Endothelial cell of umbilical vein (primary cell): Measurements from ENCODE around the gene CDK15. TPM values are rescaled to one million over a fixed set of nuclear protein-coding genes. Genes with fewer than 3 reads are reported as not detected.

ENCODE experiments used
- BruUV-seq: library from RNA; stranded (reverse); fragments of 400-500 nt; replicated peaks from 2 replicates; lab custom pipeline; 2021; lab: Mats Ljungman, UMichigan
- CTCF ChIA-PET: fragments of 300-600, 350-600 bp; sonication (Branson Sonifier 250); formaldehyde crosslinking; loops from one replicate; lab custom pipeline; 2021; ENCODE audit warnings: antibody characterized with exemption, inconsistent platforms; lab: Charles Lee
- POLR2A ChIA-PET: fragments of 300-600, 350-600 bp; sonication (Branson Sonifier 250); formaldehyde crosslinking; loops from one replicate; lab custom pipeline; 2021; ENCODE audit warnings: antibody characterized with exemption, inconsistent platforms; lab: Charles Lee
- DNase-seq: peaks from one replicate; pipeline ENCODE4 v3.0.0-alpha.2; 2011; ENCODE audit warnings: low read depth, low spot score
- FAIRE-seq: peaks from 2 replicates; lab custom pipeline; 2011; peaks lifted over from hg19 to GRCh38; lab: Jason Lieb, UNC
- H2AFZ ChIP-seq: 2 replicates; pipeline ENCODE4 v1.6.0; 2012; ENCODE audit warnings: low read depth, low read length, control low read depth, inconsistent platforms
- H3K27ac ChIP-seq: 2 replicates; pipeline ENCODE4 v1.5.1; 2011; ENCODE audit warnings: low read depth, mild to moderate bottlenecking, control low read depth, low read length, moderate library complexity; ENCODE audit not compliant: insufficient read depth
- H3K27me3 ChIP-seq, 2 experiments: 2 replicates each; pipeline versions ENCODE4 v1.6.0 to v1.6.1; 2011; ENCODE audit warnings: low read length in 2 of 2, mixed read lengths in 1 of 2; ENCODE audit not compliant: control insufficient read depth in 2 of 2, insufficient read depth in 2 of 2
- H3K36me3 ChIP-seq, 2 experiments: 2 replicates in 1 of 2; 3 replicates in 1 of 2; pipeline ENCODE4 v1.5.1; 2011; ENCODE audit warnings: low read length in 2 of 2, mild to moderate bottlenecking in 1 of 2, moderate library complexity in 1 of 2; ENCODE audit not compliant: control insufficient read depth in 2 of 2, insufficient read depth in 2 of 2; ENCODE audit errors: extremely low read depth in 1 of 2
- H3K4me1 ChIP-seq: 3 replicates; pipeline ENCODE4 v1.5.1; 2011; ENCODE audit warnings: mild to moderate bottlenecking, low read length; ENCODE audit not compliant: control insufficient read depth, insufficient read depth; ENCODE audit errors: extremely low read depth
- H3K4me2 ChIP-seq: 2 replicates; pipeline ENCODE4 v1.6.1; 2011; ENCODE audit warnings: low read length, control low read depth, mixed read lengths; ENCODE audit not compliant: insufficient read depth
- H3K4me3 ChIP-seq, 3 experiments: fragments of 200-600 bp in 1 of 3; sonication (generic), shearing (Covaris generic) in 1 of 3; replicated peaks in 1 of 3; 2 replicates each; pipeline ENCODE4 v1.5.1; 2011 to 2016; ENCODE audit warnings: control low read depth in 3 of 3, low read length in 3 of 3, mild to moderate bottlenecking in 2 of 3, inconsistent platforms in 1 of 3, low read depth in 1 of 3, moderate library complexity in 1 of 3; ENCODE audit not compliant: insufficient read depth in 1 of 3
- H3K79me2 ChIP-seq: 2 replicates; pipeline ENCODE4 v1.6.0; 2012; ENCODE audit warnings: low read length, inconsistent platforms; ENCODE audit not compliant: control insufficient read depth, insufficient read depth
- H3K9ac ChIP-seq: replicated peaks from 2 replicates; pipeline ENCODE3; 2011; ENCODE audit warnings: low read length, control low read depth; ENCODE audit not compliant: insufficient read depth; ENCODE audit errors: extremely low read depth
- H3K9me1 ChIP-seq: replicated peaks from 3 replicates; pipeline ENCODE4 v1.6.0; 2011; ENCODE audit warnings: mild to moderate bottlenecking, low read length; ENCODE audit not compliant: control insufficient read depth, insufficient read depth; ENCODE audit errors: extremely low read depth
- H3K9me3 ChIP-seq: replicated peaks from 2 replicates; pipeline ENCODE4 v1.5.1; 2012; ENCODE audit warnings: low read length, inconsistent platforms; ENCODE audit not compliant: control insufficient read depth, insufficient read depth
- H4K20me1 ChIP-seq: replicated peaks from 2 replicates; pipeline ENCODE3; 2011; ENCODE audit warnings: mild to moderate bottlenecking, low read length; ENCODE audit not compliant: control insufficient read depth, insufficient read depth; ENCODE audit errors: extremely low read depth
- EZH2 ChIP-seq: IDR thresholded peaks from 2 replicates; pipeline ENCODE4 v1.6.1; 2012; ENCODE audit warnings: borderline replicate concordance, low read depth, mild to moderate bottlenecking, moderate library complexity, low read length, inconsistent platforms; ENCODE audit not compliant: severe bottlenecking
- FOS ChIP-seq: IDR thresholded peaks from 2 replicates; pipeline ENCODE4 v1.6.1; 2011; ENCODE audit warnings: mild to moderate bottlenecking, low read length, moderate library complexity, borderline replicate concordance; ENCODE audit not compliant: insufficient read depth
- GATA2 ChIP-seq: IDR thresholded peaks from 2 replicates; pipeline ENCODE4 v1.7.0; 2011; ENCODE audit warnings: low read depth, mild to moderate bottlenecking, moderate library complexity, mixed read lengths, low read length; ENCODE audit not compliant: insufficient read length, insufficient read depth
- JUN ChIP-seq: IDR thresholded peaks from 2 replicates; pipeline ENCODE4 v1.6.1; 2011; ENCODE audit warnings: borderline replicate concordance, low read depth; ENCODE audit not compliant: insufficient read length, insufficient read depth
- MYC ChIP-seq: IDR thresholded peaks from one replicate; pipeline ENCODE4 v1.6.1; 2011; ENCODE audit warnings: mild to moderate bottlenecking, low read depth, low read length
- POLR2A ChIP-seq: IDR thresholded peaks from 2 replicates; pipeline ENCODE4 v1.6.1; 2012; ENCODE audit warnings: low read depth, mild to moderate bottlenecking, control low read depth, low read length
- POLR2AphosphoS5 ChIP-seq: IDR thresholded peaks from 2 replicates; pipeline ENCODE4 v1.6.1; 2012; ENCODE audit warnings: low read depth, mild to moderate bottlenecking, control low read depth, low read length, moderate library complexity; ENCODE audit not compliant: insufficient read depth
- dilution Hi-C: fragments of 300-500 bp; cut with MboI; formaldehyde crosslinking; loops from one replicate; pipeline ENCODE4 v1.15.0; 2019; ENCODE audit warnings: low sequenced_read_pairs; ENCODE audit not compliant: extremely low pct_ligation_motif_present
- intact Hi-C: fragments of 100-400 bp; cut with micrococcal nuclease; formaldehyde crosslinking; loops from one replicate; pipeline ENCODE4 v1.10.0; 2022
- polyA plus RNA-seq, 4 experiments: library from polyadenylated mRNA; depleted of rRNA in 3 of 4; stranded (reverse) in 3 of 4; unstranded in 1 of 4; fragments of >200 nt; gene quantifications; 2 replicates each; pipeline versions ENCODE4 v1.2.1 to v1.2.3, GENCODE V29; 2011 to 2012; ENCODE audit warnings: missing spikeins in 1 of 4
- total RNA-seq: library from RNA; stranded (reverse); gene quantifications from 2 replicates; pipeline ENCODE4 v1.2.3, GENCODE V29; 2021
- TF ChIP-seq, protein P1 (sequence below), 2 donors: IDR thresholded peaks; 1 replicate in 1 of 2; 2 replicates in 1 of 2; pipeline ENCODE4 v1.5.1; 2011; ENCODE audit warnings: low read length in 2 of 2, mild to moderate bottlenecking in 2 of 2, moderate library complexity in 2 of 2, control low read depth in 1 of 2, inconsistent platforms in 1 of 2, low read depth in 1 of 2; ENCODE audit not compliant: insufficient read depth in 1 of 2; ENCODE audit errors: extremely low read depth in 1 of 2
- TF ChIP-seq, protein P2 (sequence below): IDR thresholded peaks from 2 replicates; pipeline ENCODE4 v1.6.1; 2011; ENCODE audit not compliant: insufficient read depth, insufficient read length

The CDK15 gene
- total and polyA plus RNA-seq, 2 donors (not counting 3 experiments of a cell fraction or from before 2014, with no cell fraction given) = not detected

DNA sequence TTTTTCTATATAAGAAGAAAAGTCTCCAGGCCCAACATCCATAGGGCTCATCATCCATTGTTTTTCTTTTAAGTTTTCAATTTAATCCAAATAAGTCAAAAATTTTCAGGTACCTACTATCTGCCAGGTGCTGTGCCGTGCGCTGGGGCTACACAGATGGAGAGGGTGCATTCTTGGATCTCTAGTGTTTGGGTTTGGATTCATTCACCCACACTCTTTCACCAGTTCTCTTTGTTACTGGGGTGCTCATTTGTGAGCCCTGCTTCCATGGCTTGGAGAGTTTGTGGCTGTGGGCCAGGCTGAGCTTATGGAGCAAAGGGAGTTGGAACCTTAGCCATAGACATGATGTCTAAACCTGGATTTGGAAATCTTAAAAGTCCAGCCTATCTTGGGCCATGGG lies 51.0 kb downstream of the CDK15 start:
- TF ChIP-seq, protein P1, sequence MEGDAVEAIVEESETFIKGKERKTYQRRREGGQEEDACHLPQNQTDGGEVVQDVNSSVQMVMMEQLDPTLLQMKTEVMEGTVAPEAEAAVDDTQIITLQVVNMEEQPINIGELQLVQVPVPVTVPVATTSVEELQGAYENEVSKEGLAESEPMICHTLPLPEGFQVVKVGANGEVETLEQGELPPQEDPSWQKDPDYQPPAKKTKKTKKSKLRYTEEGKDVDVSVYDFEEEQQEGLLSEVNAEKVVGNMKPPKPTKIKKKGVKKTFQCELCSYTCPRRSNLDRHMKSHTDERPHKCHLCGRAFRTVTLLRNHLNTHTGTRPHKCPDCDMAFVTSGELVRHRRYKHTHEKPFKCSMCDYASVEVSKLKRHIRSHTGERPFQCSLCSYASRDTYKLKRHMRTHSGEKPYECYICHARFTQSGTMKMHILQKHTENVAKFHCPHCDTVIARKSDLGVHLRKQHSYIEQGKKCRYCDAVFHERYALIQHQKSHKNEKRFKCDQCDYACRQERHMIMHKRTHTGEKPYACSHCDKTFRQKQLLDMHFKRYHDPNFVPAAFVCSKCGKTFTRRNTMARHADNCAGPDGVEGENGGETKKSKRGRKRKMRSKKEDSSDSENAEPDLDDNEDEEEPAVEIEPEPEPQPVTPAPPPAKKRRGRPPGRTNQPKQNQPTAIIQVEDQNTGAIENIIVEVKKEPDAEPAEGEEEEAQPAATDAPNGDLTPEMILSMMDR (IDR thresholded peaks at IDR 0.05; ENCODE audit: extremely low read depth in 1 of 2, insufficient read depth in 1 of 2, low read depth in 1 of 2, low read length in 2 of 2) = no peak
- TF ChIP-seq, protein P2, sequence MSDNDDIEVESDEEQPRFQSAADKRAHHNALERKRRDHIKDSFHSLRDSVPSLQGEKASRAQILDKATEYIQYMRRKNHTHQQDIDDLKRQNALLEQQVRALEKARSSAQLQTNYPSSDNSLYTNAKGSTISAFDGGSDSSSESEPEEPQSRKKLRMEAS = no peak
- TF ChIP-seq POLR2A = no peak
- TF ChIP-seq JUN = no peak
- TF ChIP-seq EZH2 = no peak
- TF ChIP-seq POLR2AphosphoS5 = no peak
- TF ChIP-seq FOS = no peak
- no peak for TF ChIP-seq GATA2
- no peak for TF ChIP-seq MYC
- Histone ChIP-seq H3K79me2 (no peaks in the 10 kb centered on the region), H3K27me3 (peaks cover 5 to 11% of the 10 kb centered on the region in 2 experiments), H3K4me3 (no peak overlapping the region), H3K4me1 (peaks cover 24% of the 10 kb centered on the region), H3K4me2 (no peak overlapping the region), H3K9me3 (no peaks in the 10 kb centered on the region), H3K9ac (no peak overlapping the region), H3K36me3 (no peaks in the 10 kb centered on the region), H3K27ac (no peak overlapping the region), H3K9me1 (no peaks in the 10 kb centered on the region), H2AFZ (no peak overlapping the region), H4K20me1 (no peaks in the 10 kb centered on the region)
- intact Hi-C loops (no loop called here), dilution Hi-C loops (no loop called here)
- no peak for DNase-seq
- no peak for FAIRE-seq
- BruUV-seq = no TSS peak
- ChIA-PET CTCF (interaction anchor here (1.0 kb wide), 1 partner anchor 16 kb away, joined by 3 read pairs; no protein-coding TSS in a partner anchor), POLR2A (no interaction called here)
